Natural killer cell (primary cell): ENCODE data around the gene LRP3. TPM values are rescaled to one million over a fixed set of nuclear protein-coding genes. Genes with fewer than 3 reads are reported as not detected.

Experiments
- ATAC-seq, 3 donors: fragments of 150-1000 bp in 2 of 3; fragments of 200-7000 bp in 1 of 3; cut with Tn5 transposase; 1 replicate in 1 of 3; 2 replicates in 2 of 3; pipeline ENCODE4 v1.10.0; 2021; ENCODE audit warnings: mild to moderate bottlenecking in 2 of 3, moderate library complexity in 2 of 3
- DNase-seq, 2 donors: peaks; one replicate each; pipeline versions ENCODE4 v3.0.0 to v3.0.0-alpha.2; 2013 to 2021; ENCODE audit warnings: mixed read lengths in 1 of 2
- H3K27ac ChIP-seq: one replicate; pipeline ENCODE4 v1.5.1; 2013; ENCODE audit warnings: mild to moderate bottlenecking, low read length
- H3K27me3 ChIP-seq: one replicate; pipeline ENCODE4 v1.6.1; 2013; ENCODE audit warnings: low read length; ENCODE audit not compliant: control insufficient read depth, insufficient read depth
- H3K36me3 ChIP-seq: one replicate; pipeline ENCODE4 v1.6.1; 2013; ENCODE audit warnings: low read length; ENCODE audit not compliant: control insufficient read depth, insufficient read depth
- H3K4me1 ChIP-seq: one replicate; pipeline ENCODE4 v1.6.1; 2013; ENCODE audit warnings: low read length; ENCODE audit not compliant: control insufficient read depth, insufficient read depth
- H3K4me3 ChIP-seq: one replicate; pipeline ENCODE4 v1.5.1; 2013; ENCODE audit warnings: low read length
- H3K9me3 ChIP-seq: one replicate; pipeline ENCODE4 v1.6.1; 2013; ENCODE audit warnings: low read length; ENCODE audit not compliant: control insufficient read depth, insufficient read depth
- H3K27ac Mint-ChIP-seq, 2 donors: one replicate each; pipeline ENCODE4 v1.8.0; 2022; ENCODE audit warnings: mild to moderate bottlenecking in 2 of 2, mixed read lengths in 2 of 2, moderate library complexity in 1 of 2
- H3K27me3 Mint-ChIP-seq, 2 donors: one replicate each; pipeline ENCODE4 v1.8.0; 2022; ENCODE audit warnings: low read depth in 2 of 2, mixed read lengths in 2 of 2
- H3K36me3 Mint-ChIP-seq: one replicate; pipeline ENCODE4 v1.8.0; 2022; ENCODE audit warnings: mixed read lengths
- H3K4me1 Mint-ChIP-seq, 2 donors: one replicate each; pipeline ENCODE4 v1.8.0; 2022; ENCODE audit warnings: mixed read lengths in 2 of 2
- H3K4me3 Mint-ChIP-seq: one replicate; pipeline ENCODE4 v1.8.0; 2022; ENCODE audit warnings: mild to moderate bottlenecking, moderate library complexity, mixed read lengths
- H3K9me3 Mint-ChIP-seq, 2 donors: one replicate each; pipeline ENCODE4 v1.8.0; 2022; ENCODE audit warnings: mixed read lengths in 2 of 2
- CTCF ChIP-seq: fragments of 200-600 bp; IDR thresholded peaks from one replicate; pipeline ENCODE4 v1.8.0; 2022; ENCODE audit warnings: antibody characterized with exemption
- WGBS: methylation state at CpG from one replicate; pipeline ENCODE4 v1.1.7; 2013; ENCODE audit warnings: missing lambda C conversion rate; ENCODE audit not compliant: insufficient coverage; 5-methylcytosine and 5-hydroxymethylcytosine counted together
- intact Hi-C: fragments of 100-400 bp; cut with micrococcal nuclease; formaldehyde crosslinking; loops from one replicate; pipeline ENCODE4 v1.14.2; 2022
- total RNA-seq, 4 donors: library from RNA; stranded (reverse); fragments of 120-200 nt in 1 of 4; gene quantifications; one replicate each; pipeline versions ENCODE4 v1.2.3 to v1.2.4, GENCODE V29; 2013 to 2022

The LRP3 gene
- total RNA-seq, 3 donors from 2014 or later (not counting 1 experiment from before 2014, with no cell fraction given): 0.33 to 0.38 TPM; not detected in 1

DNA sequence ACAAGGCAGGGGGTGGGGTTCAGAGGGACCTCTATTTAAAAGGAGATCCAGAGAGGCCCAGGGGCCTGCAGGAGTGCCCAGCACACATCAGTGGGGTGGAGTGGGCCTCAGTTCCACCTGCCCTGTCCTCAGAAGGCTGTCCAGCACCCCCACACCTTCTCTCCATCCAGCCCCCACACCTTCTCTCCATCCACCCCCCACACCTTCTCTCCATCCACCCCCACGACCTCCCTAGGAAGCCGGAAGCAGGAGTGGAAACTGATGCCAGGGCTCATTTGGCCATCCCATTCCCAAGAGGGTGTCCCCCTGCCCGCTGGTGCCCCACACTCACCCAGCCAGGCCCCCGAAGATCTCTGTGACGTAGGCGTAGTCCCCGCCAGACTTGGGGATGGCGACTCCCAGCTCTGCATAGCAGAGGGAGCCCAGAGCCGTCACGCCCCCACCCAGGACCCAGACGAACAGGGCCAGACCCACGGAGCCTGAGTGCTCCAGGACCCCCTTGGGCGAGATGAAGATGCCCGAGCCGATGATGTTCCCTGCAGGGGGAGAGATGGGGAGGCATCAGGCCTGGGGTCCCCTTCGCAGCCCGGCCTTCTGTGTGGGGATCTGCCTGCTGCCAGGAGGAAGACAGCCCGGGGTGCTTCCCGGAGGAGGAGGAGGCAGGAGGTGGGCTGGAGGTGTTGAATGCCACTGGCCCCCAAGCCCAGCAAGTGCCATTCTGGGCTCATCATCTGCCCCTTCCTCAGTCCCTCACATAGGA is 21.5 kb downstream of the LRP3 start:
- WGBS: 90% methylated on average over 19 of the region's 19 CpGs
- no peak for ATAC-seq
- H3K27ac ChIP-seq: no peak overlapping the region
- Mint-ChIP-seq H3K36me3 (no peaks in the 10 kb centered on the region), H3K27me3 (peaks cover under 1 to 8% of the 10 kb centered on the region in 2 donors), H3K27ac (no peak overlapping the region), H3K4me3 (no peak overlapping the region), H3K9me3 (no peaks in the 10 kb centered on the region), H3K4me1 (no peaks in the 10 kb centered on the region)
- H3K9me3 ChIP-seq: no peaks in the 10 kb centered on the region
- TF ChIP-seq CTCF: no peak
- H3K4me3 ChIP-seq: no peak overlapping the region
- no peaks in the 10 kb centered on the region for H3K4me1 ChIP-seq
- H3K36me3 ChIP-seq: no peaks in the 10 kb centered on the region
- intact Hi-C loops: no loop called here
- H3K27me3 ChIP-seq: no peaks in the 10 kb centered on the region
- DNase-seq: no peak

DNA sequence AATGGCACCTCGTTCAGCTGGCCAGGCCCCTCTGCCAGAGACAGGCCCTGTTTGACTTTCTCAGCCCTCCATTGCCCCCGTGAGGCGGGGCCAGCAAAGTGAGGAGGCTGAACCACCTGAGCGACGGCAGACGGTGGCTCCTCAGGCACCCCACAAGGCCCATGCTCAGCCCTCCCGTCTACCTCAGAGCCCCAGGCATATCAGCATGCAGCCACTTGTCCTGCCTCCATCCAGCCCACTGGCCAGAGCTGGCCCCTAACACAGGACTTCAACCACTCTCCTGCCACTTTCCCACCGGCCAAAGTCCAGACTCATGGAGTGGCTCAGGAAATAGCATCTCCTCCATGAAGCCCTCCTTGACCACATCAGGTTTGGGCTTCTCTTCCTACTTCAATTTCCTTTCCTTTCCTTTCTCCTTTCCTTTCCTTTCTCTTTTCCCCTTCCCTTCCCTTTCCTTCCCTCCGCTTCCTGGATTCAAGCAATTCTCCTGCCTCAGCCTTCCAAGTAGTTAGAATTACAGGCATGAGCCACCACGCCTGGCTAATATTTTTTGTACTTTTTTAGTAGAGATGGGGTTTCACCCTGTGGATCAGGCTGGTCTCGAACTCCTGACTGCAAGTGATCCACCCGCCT is 22.2 kb downstream of the LRP3 start:
- no peak for TF ChIP-seq CTCF
- Histone ChIP-seq H3K9me3 (no peaks in the 10 kb centered on the region), H3K27me3 (no peaks in the 10 kb centered on the region), H3K4me3 (no peak overlapping the region), H3K4me1 (no peaks in the 10 kb centered on the region), H3K36me3 (no peaks in the 10 kb centered on the region), H3K27ac (no peak overlapping the region)
- Mint-ChIP-seq H3K9me3 (no peaks in the 10 kb centered on the region), H3K4me3 (no peak overlapping the region), H3K36me3 (no peaks in the 10 kb centered on the region), H3K27ac (no peak overlapping the region), H3K4me1 (no peaks in the 10 kb centered on the region), H3K27me3 (peaks cover 8 to 15% of the 10 kb centered on the region in 2 donors)
- ATAC-seq: no peak
- 70% methylated on average over 12 of the region's 12 CpGs for WGBS
- intact Hi-C loops: no loop called here
- peak in 1 of 2 donors; percentile 20 for DNase-seq

DNA sequence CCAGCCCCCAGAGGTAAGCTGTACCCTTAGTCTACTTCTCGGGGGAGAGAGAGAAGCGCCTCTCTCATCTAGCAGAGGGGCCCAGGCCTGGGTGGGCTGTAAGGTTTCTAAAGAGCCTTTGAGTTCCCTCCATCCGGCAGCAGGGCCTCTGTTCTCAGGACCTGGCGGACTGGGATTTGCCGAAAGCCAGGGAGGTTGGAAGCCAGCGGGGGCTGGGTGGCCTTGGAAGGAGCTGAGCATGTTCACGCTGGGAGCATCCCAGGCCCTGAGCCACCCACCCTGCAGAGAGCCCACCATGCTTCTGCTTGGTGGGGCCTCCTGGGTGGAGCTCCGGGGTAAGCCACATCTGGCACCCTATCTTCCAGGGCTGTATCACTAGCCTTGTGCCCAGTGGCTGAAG is 23.8 kb downstream of the LRP3 start:
- WGBS: 93% methylated on average over 8 of the region's 8 CpGs
- no peak overlapping the region for H3K4me3 ChIP-seq
- Mint-ChIP-seq H3K27ac (no peak overlapping the region), H3K9me3 (no peaks in the 10 kb centered on the region), H3K27me3 (peaks cover 14 to 21% of the 10 kb centered on the region in 2 donors), H3K4me3 (no peak overlapping the region), H3K36me3 (no peaks in the 10 kb centered on the region), H3K4me1 (no peaks in the 10 kb centered on the region)
- no peaks in the 10 kb centered on the region for H3K36me3 ChIP-seq
- no peaks in the 10 kb centered on the region for H3K9me3 ChIP-seq
- H3K27ac ChIP-seq: no peak overlapping the region
- intact Hi-C loops: no loop called here
- ATAC-seq (no peak), DNase-seq (no peak)
- H3K4me1 ChIP-seq: no peaks in the 10 kb centered on the region
- H3K27me3 ChIP-seq: no peaks in the 10 kb centered on the region
- no peak for TF ChIP-seq CTCF
